ENCODE results near the gene ETV6. TPM values are rescaled to one million over a fixed set of nuclear protein-coding genes. Genes with fewer than 3 reads are reported as not detected.

The ETV6 gene
- total RNA-seq, 1 donor from 2014 or later: 42.0 TPM

DNA sequence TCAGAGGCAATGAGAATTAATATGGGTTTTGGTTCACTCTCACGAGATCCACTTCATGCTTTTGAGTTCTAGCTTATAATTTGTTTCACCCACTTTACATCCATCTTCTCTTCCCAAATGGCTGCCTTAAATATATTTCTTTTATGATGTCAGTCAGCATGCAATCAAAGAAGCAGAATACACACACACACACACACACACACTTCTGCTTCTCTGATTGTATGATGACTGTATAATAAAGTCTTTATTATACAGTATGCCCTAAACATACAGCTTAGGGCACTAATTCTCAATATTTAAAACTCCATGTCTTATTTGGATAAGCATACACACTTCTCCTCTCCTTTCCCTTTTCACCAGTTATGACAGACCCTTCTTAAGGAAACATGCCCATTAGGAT is 6.7 kb upstream of the ETV6 start:
- DNase-seq (ENCODE audit: low spot score): no peak

DNA sequence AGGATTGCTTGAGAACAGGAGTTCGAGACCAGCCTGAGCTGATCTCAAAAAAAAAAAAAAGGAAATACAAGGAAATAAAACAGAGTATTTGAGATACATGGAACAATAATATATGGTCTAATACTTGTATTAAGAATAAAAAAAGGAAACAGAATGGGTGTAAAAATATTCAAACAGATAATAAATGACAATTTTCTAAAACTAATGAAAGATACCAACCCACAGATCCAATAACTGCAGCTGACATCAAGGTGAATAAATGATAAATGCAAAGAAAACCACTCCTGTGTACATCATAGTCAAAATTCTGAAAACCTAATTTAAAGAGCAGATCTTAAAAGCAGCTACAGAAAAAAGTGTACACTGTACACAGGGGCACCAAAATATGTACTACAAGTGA is 4.1 kb upstream of the ETV6 start:
- DNase-seq (ENCODE audit: low spot score): no peak

DNA sequence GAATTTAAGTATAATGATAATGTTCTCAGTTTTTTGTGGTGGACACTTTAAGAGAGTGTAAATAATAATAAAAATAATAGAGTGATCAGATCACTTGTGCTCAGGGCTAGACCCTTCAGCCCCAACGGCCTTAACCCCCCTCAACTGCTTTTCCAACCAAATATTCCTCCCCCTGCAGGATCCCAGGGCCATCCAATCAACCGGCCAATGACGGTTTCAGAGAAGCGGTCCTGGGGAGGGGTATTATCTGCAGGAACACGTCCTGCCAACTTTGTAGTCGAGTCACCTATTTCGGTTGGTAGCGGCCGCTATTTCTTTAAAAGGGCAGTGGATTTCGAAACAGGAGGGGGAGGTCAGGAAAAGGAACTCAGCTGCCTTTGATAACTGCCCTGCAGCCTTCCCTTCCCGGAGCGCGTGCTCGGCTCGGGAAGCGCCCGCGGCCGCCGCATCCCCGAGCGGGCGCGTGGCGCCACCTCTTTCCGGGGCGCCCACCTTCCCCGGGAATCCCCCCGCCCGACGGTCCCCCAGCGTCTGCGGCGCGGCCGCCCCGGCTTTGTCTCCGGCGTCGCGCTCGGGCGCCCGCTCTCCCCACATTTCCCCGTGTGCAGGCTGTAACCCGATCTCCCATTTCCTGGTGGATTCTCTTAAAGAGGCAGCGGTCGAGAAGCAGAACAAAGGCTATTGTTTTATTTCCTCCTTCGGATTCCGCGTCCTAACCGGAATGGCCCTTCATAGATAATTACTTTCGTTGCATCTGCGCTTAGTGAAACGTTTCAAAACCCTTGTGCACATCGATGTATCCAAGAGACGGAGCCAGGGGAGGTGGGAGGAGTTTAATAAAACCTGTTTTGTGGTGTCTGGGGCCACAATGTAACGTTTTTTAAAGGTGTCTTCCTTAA is 711 bp upstream of the ETV6 start:
- no peak for DNase-seq (ENCODE audit: low spot score)

DNA sequence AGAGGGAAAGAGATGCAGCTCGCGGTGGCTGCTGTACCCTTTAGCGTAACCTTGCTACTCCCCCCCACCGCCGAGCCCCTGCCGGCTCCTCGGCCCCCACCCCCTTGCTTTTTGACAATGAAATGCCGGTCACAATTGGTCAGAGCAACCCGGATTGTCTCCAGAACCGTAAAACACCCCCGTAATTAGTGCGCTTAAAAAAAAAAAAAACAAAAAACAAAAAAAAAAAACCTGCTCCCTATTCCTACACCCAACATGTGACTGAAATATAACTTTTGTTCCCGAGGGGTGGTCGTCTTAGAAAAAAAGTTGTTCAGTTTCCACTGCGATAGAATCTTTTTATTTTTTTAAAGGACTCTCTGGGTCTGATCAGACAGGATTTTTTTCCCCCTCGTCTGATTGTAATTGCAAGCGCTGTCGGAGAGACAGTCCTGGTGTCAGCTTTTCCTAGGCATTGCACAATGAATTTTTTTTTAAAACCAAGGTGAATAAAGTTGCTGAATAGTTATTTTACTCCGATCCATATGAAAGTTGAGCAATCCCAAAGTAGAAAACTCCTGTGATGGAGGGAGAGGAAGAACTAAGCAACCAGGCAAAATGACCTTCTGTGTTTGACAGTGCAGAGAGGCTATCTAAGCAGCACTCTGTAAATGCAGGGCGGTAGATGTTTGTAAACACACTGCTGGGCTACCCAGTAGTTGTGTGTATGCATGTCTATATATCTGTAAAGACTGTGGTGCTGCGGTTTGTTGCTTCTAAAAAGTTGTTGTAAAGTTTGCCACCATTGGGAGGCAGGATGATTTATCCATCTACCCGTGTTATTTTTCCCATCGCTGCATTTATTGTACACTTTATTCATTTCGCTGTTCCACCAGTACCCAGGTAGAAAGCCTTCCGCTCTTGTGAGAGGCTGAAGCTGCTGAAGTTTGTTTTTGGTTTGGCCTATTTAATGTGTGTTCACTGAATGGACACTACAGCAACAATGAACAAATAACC is 1.1 kb downstream of the ETV6 start:
- no peak for DNase-seq (ENCODE audit: low spot score)

DNA sequence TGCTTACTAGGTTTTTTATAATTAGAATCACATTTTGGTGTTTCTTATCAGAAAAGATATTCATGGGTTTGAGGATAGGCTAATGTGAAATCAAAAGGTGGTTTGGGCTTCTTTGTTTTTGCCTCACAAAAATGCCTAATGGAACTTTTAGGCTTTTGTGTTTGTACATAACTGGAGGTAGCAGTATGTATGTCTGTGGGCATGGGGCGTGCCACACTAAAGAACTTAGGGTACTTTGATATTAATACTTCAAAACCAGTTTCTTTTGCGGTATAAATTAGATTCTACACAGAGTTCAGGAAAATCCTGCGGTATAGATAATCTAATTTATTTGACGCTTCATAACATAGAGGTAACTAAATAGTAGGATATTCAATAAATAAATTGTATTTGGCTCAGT is 1.9 kb downstream of the ETV6 start:
- DNase-seq (ENCODE audit: low spot score): no peak

DNA sequence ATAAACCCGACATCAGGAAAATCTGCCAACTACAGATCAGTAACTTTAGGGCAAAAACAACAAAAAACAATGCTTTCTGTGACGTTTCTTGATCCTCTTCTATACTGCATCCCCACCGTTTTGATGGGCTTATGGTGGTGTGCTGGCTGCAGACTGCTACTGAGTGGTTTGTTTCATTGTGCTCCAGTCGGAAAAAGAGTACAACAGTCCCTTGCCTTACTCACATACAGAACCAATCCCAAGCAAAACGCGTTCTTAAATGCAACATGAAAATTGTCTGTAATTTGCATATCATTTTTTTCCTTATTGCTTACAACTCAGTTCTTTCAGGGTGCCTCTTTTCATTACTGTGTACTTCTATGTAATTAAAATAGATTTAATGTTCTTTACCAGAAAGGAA is 2.3 kb downstream of the ETV6 start:
- DNase-seq (ENCODE audit: low spot score): no peak

DNA sequence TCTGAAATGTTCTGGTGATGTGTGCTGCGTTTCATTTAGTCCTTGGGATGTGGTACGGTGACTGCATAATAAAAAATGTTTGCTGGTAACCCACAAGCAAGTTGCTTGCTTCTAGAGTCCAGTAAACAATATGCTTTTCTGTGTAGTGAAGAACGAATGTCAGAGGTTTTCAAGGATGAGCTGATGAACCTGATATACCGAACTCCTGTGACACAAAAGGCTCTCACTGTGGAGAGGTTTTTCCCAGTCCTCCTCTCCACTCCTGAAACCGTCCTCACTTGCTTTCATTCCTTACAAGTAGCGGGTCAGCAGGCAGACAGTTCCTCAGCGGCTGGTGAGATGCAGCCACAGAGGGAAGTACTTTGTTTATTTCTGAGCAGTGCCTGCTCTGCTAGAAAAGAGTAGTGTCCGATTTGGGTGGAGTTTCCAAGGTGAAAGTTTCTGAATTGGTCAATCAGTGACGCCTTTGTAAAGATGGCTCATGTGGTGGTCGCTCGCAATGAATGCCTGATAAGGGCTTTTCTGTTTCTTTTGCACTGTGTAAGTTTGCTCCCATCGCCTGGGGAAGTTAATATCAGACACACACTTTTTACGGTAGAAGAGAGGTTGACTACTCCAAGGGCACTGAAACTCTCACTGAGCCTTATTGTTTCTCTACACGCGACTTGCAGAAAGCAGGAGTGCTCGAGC is 3.0 kb downstream of the ETV6 start:
- DNase-seq (ENCODE audit: low spot score): no peak

DNA sequence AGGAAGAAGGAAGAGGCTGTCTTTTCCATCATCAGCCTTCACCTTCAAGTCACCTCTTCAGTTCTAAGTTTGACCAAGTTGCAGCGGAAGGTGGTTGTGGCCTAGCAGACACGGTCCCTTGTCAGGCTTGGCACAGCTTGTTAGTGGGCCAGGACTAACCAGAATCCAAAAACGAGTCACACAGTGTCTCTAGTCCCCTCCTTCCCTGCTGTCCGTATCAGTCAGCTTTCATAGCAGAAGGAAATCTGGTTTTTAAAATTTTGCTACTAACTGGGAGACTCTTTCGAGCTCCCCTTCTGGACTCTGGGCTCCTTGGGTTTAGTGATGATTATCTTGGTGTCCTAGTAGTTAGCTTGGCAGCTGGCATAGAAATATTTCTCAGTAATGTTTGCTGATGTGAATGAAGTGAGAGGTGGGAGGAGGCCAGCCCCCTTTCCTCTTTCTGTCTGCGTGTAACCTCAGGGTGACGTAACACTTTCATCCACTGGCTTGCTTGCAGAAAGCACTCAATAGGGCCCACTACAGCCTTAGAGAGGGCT is 3.8 kb downstream of the ETV6 start:
- DNase-seq (ENCODE audit: low spot score): no peak

DNA sequence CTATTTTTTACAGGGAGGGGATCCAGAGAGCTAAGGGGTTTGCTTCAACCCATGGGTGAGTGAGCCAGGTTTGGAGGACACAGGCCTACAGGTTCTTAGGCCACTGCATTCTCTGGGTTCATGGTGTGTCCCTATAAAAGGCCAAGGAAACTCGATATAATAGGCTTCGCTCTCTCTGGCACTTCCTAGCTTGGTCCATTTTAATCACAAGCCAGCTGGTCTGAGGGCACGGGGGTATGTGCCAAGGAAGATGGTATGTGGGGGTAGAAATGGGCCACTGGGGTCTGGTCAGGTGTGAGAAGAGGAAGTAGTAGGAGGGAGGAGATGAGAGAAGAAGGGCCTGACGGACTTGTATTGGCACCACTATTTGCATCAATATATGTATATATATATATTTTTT is 4.9 kb downstream of the ETV6 start:
- DNase-seq (ENCODE audit: low spot score): no peak

DNA sequence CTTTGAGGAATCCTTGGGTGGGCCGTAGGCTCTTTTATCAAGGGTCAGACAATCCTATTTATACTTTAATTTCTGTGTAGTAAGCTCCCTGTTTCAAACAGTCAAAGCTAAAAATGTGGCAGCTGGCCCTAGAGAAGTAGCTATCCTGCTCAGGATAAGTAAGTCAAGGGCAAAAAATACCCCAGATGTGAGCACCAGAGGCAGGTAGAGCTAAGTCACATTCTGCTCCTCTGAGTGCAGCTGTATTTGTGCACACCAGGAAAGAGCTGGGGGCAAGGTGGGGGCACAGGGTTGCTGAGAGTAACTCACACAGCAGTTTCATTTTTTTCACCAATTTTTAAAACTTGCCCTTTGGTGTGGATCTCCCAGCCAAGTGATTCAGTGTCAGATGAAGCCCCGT is 5.3 kb downstream of the ETV6 start:
- DNase-seq (ENCODE audit: low spot score): no peak

DNA sequence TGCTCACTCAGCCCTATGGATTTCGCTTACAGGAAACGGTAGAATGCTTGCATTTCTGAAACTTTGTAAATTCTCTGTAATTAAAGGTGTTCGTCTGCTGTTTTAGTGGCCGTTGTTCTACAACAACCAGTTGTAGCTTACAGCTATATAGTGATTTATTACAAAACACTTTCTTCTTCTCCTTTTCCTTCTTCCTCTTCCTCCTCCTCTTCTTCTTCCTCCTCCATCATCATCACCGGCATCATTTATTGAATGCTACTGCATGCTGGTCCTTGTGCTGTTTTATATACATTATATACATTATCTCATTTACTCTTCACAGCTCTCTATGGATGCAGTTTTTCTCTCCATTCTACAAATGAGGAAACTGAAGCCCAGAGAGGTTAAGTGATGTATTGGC is 6.4 kb downstream of the ETV6 start:
- DNase-seq (ENCODE audit: low spot score): no peak

DNA sequence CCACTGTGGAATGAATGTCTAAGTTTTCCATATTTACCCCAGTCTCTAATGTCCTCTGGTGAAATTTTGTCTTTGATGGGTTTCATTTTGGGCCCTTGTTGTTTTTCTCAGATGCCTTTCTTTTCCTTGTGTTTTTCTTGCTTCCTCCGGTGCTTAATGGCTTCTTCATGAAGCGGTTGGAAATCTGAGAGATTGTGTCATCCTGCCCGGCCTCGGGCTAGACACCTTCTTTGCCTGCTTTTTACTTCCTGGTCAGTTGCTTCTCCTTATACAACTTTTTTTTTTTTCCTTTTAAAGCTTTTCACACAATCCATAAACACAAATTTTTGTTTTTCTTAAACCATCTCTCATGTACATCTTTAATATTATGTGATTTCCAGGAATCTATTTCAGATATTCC is 7.1 kb downstream of the ETV6 start:
- DNase-seq (ENCODE audit: low spot score): no peak

DNA sequence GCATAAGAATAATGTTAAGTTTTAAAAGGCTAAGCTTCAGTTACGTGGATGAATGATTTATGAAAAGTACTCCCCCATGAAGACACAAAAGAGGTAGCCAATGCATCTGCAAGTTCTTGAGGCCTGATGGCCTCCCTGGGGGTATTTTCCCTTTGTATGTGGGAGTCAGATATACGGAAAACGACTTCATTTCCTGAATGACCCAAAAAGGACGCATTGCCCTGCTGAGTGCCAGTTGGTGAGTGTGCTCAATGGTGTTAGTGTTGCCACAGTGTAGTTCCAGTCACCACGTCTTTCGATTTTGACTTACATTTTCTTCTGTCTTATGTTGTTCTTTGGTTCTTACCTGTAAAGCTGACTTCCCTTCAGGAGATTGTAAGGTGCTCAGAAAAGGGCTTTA is 8.0 kb downstream of the ETV6 start:
- no peak for DNase-seq (ENCODE audit: low spot score)

DNA sequence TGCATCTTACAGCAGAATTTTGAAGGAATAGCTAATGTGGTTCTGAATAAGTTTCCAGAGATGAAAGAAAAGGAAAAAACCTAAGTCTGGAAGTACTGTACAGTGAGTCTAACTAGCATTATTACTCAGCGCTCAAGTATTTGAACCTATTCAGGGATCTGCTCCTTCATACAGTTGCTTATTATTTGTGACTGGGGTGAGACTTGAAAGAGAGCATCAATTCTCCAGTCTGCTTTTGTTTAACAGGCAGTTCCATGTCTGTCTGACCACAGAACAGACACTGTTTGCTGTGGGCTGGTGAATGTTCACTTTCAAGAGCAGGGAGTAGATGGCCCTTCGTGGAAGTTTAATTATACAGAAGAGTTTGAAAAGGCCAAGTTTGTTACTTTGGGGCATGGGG is 9.3 kb downstream of the ETV6 start:
- DNase-seq (ENCODE audit: low spot score): no peak

DNA sequence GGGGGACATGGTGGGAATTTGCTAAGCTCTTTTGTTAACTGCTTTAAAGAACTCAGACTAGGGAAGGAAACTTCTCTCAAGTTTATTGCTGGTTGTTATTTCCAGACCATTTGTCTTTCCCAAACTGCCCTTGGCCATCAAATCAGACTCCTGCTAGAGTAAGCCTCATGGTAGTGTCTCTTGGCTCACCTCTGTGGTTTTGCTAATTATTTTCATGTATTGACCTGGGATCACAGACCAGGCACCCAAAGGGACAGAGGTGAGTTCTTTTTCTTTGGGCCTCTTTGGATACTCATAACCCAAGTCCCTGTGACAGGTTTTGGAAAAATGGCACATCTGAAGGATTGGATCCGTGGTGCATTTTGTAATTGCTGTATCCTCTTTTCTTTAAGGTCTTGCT is 11.2 kb downstream of the ETV6 start:
- no peak for DNase-seq (ENCODE audit: low spot score)

DNA sequence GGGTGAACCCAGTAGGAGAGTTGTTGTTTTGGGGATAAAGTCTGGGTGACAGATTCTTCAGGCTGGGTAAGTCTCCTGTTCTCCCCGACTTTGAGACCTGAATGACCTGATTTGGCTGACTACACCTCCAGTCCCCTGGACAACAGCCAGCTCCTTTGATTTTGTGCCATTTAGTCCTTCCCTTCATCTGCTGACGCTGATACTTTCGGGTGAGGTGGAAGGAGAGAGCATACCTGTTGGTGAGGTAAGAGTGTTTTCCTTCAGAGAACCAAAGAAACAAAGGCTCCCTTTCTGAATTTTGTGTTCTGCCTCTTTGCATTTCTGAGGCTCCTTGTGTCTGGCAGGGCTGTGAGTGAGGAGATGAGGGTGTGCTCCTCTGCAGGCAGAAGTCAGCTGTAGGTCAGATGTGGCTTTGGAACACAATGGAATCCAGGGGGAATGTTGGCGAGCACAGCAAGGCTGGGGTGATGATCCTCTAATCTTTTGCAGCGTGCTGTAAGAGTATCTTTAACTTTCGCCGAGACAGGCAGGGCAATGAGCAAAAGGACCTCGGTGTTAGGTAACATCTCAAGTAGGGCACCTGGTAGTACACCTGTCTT is 12.1 kb downstream of the ETV6 start:
- no peak for DNase-seq (ENCODE audit: low spot score)

DNA sequence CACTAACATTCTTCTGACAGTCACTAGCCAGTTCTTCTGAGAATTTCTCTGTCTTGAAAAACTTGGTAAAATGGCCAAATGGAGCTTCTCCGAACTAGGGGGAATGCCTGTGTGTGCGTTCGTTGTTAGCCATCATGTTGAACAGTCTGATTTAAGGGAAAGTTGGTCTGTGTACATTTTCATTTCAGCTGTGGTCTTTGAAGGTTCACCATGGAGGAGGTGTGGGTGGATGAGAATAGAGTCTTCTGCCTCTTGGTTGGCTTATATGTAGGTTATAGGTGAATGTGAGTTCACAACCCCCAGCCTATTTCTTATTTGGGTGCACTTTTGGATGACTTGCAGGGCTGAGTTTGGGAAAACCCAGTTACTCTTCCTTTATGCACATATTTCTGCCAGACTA is 12.9 kb downstream of the ETV6 start:
- DNase-seq (ENCODE audit: low spot score): no peak

DNA sequence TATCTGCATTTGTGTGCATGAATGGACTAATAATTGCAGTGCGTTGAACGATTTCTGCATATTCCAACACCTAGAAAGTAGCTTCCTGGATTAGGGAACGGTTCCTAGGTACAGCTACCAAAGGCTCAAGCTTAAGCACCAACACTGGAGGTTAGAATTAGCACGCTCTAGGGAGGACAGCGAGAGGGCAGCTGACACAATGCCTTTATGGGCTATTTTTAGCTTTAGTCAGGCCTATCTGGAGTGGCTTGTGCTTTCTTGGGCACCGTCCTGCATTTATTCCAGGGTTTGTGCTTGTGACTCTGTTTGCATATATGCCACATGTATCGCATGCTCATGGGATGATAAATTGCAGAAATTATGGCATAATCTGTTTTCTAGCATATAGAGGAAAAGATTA is 13.7 kb downstream of the ETV6 start:
- no peak for DNase-seq (ENCODE audit: low spot score)

DNA sequence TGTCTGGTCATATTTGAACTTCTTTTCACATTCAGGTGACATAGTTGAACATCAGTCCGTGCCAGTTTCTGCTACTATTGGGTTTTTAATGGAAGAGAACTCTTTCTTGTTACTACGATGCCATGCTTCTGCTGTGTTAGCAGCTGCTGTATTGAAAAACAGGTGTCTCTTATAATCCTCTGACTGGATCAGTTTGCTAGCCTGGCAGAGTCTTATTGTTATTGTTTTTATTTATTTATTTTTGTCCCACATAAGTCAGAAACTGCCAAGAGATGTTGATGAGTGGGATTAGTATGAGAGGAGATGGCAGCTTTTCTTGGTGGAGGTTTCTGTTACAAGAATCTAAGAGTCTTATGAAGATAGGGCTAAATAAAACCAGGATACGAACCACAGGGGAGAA is 14.6 kb downstream of the ETV6 start:
- no peak for DNase-seq (ENCODE audit: low spot score)

DNA sequence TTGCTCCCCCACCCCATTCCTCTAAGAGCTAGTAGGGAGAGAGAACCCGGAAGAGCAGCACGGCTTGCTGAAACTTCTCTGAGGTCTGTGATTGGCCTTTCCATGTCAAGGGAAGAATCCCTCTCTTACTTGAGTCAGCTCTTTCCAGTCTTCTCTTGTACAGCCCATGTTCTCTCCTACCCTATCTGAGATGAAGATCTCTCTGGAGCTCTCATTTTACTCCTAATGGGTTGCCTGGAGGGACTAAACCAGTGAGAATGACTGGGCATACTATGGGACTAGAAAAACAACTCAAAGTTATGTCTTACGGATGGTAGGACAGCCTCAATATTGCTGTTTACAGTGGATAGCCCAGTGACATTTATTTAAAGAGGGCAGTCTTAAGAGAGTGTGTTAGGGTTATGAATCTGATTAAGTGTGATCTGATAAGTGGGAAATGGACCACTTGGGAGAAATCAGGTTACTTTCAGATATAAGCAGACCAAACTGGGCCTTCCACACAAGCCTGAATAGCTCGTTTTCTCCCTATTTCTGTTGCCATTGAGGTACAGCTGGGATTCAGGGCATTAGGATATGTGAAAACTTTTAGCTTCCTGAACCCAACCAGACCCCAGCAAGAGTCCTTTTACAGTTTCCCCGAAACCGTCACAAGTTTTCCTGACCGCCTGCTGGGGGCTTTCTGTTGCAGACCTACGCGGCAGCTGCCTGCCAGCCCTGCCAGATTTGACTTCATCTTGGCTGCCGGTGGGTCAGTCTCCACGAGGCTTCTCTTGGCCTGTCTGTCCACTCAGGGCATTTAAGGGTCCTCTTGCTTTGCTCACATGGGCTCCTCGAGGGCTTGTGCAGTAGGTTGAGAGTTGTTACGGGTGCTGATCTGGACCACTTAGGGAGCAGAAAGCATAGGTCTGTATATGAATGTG is 16.9 kb downstream of the ETV6 start:
- no peak for DNase-seq (ENCODE audit: low spot score)

All from mesenteric fat pad (tissue), 1 donor.